Measurements from ENCODE around the gene ANKS3. TPM values are rescaled to one million over a fixed set of nuclear protein-coding genes. Genes with fewer than 3 reads are reported as not detected.

Gene ANKS3
- total RNA-seq, 3 donors from 2014 or later: 18.2 to 32.3 (median 21.3) TPM

GRCh38 chr16:4693956-4694641 lies 40.0 kb downstream of the ANKS3 start:
- peaks cover 17% of the 10 kb centered on the region for H3K4me1 ChIP-seq (ENCODE audit: low read depth)
- H3K9me3 ChIP-seq: no peaks in the 10 kb centered on the region
- intact Hi-C loops (cut with DNase I, micrococcal nuclease): no loop called here
- DNase-seq: peak; percentile 58 to 81 (median 74)
- H3K4me3 ChIP-seq: peak overlapping the region; percentile 98
- TF ChIP-seq, protein P1, sequence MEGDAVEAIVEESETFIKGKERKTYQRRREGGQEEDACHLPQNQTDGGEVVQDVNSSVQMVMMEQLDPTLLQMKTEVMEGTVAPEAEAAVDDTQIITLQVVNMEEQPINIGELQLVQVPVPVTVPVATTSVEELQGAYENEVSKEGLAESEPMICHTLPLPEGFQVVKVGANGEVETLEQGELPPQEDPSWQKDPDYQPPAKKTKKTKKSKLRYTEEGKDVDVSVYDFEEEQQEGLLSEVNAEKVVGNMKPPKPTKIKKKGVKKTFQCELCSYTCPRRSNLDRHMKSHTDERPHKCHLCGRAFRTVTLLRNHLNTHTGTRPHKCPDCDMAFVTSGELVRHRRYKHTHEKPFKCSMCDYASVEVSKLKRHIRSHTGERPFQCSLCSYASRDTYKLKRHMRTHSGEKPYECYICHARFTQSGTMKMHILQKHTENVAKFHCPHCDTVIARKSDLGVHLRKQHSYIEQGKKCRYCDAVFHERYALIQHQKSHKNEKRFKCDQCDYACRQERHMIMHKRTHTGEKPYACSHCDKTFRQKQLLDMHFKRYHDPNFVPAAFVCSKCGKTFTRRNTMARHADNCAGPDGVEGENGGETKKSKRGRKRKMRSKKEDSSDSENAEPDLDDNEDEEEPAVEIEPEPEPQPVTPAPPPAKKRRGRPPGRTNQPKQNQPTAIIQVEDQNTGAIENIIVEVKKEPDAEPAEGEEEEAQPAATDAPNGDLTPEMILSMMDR (IDR thresholded peaks at IDR 0.05): no peak
- H3K36me3 ChIP-seq (ENCODE audit: low read depth): peaks cover 4% of the 10 kb centered on the region
- ATAC-seq: peak; percentile 55

- TF ChIP-seq, protein P1 (IDR thresholded peaks at IDR 0.05): peak; percentile 61
- Histone ChIP-seq H3K36me3 (ENCODE audit: low read depth) (peaks cover 4% of the 10 kb centered on the region), H3K9me3 (no peaks in the 10 kb centered on the region), H3K4me3 (peak within 1 kb of the TSS; percentile 98), H3K4me1 (ENCODE audit: low read depth) (peaks cover 17% of the 10 kb centered on the region)
- intact Hi-C loops (cut with DNase I, micrococcal nuclease): no loop called here
- ATAC-seq: peak; percentile 93
- peak; percentile 96 to 99 (median 98) for DNase-seq
Observed at GRCh38 chr16:4693296-4693955, 40.6 kb downstream of the ANKS3 start, which contains the start of gene NUDT16L1. NUDT16L1 (plus strand) TSS chr16:4693562; CDS start chr16:4693727, 165 bp downstream.

DNA sequence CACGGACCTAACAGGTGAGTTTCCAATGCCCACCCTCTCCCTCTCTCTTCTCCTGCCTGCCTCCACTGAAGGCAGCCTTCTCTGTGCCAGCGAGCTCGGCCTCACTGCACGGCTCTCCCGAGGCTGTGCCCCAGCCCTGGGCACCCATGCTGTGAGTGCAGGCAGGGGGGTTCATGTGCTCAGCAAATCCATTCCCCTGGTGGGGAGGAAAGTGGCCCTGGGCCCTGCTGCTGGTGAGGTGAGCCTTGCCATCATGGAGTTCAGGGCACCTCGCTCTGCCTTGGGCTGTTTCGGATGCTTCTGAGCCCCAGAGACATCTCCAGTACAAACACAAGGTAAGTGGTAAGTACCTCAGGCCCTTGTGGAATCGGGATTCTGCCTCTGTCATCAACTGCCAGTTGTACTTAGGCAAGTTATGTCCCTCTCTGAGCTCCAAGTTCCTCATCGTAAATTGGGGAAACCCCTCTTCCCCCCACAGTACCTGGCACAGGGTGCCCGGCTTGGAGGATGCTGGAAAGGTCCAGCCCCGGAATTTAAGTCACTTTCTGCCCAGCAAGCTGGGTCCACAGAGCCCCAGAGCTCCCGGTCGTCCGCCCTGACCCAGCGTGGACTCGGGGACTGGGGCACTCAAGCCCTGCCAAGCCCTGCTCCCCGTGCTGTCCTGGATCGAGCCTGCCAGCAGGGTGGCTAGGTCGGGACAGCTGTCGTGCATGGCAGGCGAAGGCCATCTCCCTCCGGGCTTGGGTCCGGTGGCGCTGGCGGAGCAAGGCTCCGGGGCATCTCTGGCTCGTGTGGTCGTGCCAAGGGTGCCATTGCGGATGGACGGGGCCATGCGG lies 41.4 kb downstream of the ANKS3 start:
- DNase-seq (peak in 2 of 3 donors; percentile 43 to 55), ATAC-seq (peak; percentile 19)
- intact Hi-C loops (cut with DNase I, micrococcal nuclease): no loop called here
- TF ChIP-seq, protein P1 (IDR thresholded peaks at IDR 0.05): no peak
- Histone ChIP-seq H3K9me3 (no peaks in the 10 kb centered on the region), H3K4me1 (ENCODE audit: low read depth) (peaks cover 17% of the 10 kb centered on the region), H3K36me3 (ENCODE audit: low read depth) (peaks cover 4% of the 10 kb centered on the region), H3K4me3 (no peak overlapping the region)

DNA sequence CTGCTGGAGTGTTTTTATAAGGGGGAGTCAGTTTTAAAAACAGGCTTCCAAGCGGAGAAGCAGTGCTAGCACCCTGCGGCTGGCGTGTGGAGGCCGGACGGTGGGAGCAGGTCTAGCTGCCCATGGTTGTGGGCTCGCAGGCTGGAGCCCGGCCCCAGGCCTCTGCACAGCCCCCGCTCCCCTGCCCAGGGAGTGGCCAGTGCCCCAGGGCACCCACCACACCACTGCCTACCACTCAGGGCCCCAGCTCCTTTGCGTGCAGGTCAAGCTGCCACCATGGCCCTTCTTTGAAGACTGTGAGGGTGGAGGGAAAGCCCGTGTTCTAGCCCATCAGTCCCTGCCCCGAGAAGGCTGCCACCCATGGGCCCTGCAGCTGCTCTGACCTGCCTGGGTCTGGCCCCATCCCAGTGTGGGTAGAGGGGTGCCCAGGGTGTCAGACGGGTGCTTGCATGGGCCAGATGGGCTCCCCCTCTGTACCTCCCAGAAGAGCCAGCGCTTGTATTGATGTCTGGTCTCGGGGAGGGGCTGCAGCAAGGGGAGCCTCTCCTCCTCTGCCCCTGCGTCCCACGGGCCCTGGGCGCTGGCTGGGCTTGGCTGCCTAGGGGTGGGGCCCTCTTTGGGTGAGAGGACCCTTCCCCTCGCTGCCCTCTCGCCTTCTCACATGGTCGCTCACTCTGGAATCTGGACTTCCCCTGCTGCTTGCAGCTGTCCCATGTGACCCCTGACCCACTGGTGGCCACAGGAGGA lies 42.2 kb downstream of the ANKS3 start:
- Histone ChIP-seq H3K4me3 (no peak overlapping the region), H3K4me1 (ENCODE audit: low read depth) (peaks cover 17% of the 10 kb centered on the region), H3K36me3 (ENCODE audit: low read depth) (peaks cover 4% of the 10 kb centered on the region), H3K9me3 (no peaks in the 10 kb centered on the region)
- intact Hi-C loops (cut with DNase I, micrococcal nuclease): no loop called here
- DNase-seq (peak in 2 of 3 donors; percentile 44 to 50), ATAC-seq (no peak)
- TF ChIP-seq, protein P1 (IDR thresholded peaks at IDR 0.05): no peak
